GM19438 (cell line): ENCODE data around the gene C3orf85.
"Not testable (repeated sequence)": the region's sequence is repeated elsewhere in the genome, so short reads cannot be mapped to it uniquely, and the experiment has no call there.

Experiments
- ATAC-seq: cut with Tn5 transposase; IDR thresholded peaks from one replicate; pipeline ENCODE4 v1.9.1; 2021; ENCODE audit warnings: low read depth; ENCODE audit not compliant: unreplicated experiment

The C3orf85 gene

GRCh38 chr3:109136523-109136922 is at the start of gene C3orf85:
Gene C3orf85, plus strand, starts transcription at chr3:109136719. Its CDS starts 129 bp downstream, at chr3:109136848.
- ATAC-seq: no peak

- ATAC-seq: no peak
These were observed 47.3 kb upstream of the C3orf85 start for GRCh38 chr3:109089265-109089664.

GRCh38 chr3:109091846-109092245 is 44.7 kb upstream of the C3orf85 start:
- no peak for ATAC-seq

- no peak for ATAC-seq
These were observed 43.0 kb upstream of the C3orf85 start for GRCh38 chr3:109093561-109093960.

- ATAC-seq: no peak
These were observed 41.4 kb upstream of the C3orf85 start for GRCh38 chr3:109095166-109095565.

GRCh38 chr3:109098079-109098644 is 38.4 kb upstream of the C3orf85 start:
- peak; percentile 68 for ATAC-seq

GRCh38 chr3:109109574-109109973 is 26.9 kb upstream of the C3orf85 start:
- no peak for ATAC-seq

GRCh38 chr3:109112946-109113760 is 23.4 kb upstream of the C3orf85 start:
- no peak for ATAC-seq

- no peak for ATAC-seq
These were observed 21.8 kb upstream of the C3orf85 start for GRCh38 chr3:109114746-109115145.

GRCh38 chr3:109115451-109115850 is 21.1 kb upstream of the C3orf85 start:
- ATAC-seq: no peak

GRCh38 chr3:109116031-109116430 is 20.5 kb upstream of the C3orf85 start:
- no peak for ATAC-seq

GRCh38 chr3:109117939-109118338 is 18.6 kb upstream of the C3orf85 start, which contains the start of gene MORC1:
Gene MORC1, minus strand, starts transcription at chr3:109118134. Its CDS starts 75 bp downstream, at chr3:109118059.
- no peak for ATAC-seq

- no peak for ATAC-seq
These were observed 17.9 kb upstream of the C3orf85 start for GRCh38 chr3:109118584-109118983.

- ATAC-seq: no peak
These were observed 13.8 kb upstream of the C3orf85 start for GRCh38 chr3:109122690-109123089.

GRCh38 chr3:109125902-109126301 is 10.6 kb upstream of the C3orf85 start:
- no peak for ATAC-seq

- no peak for ATAC-seq
These were observed 9.0 kb upstream of the C3orf85 start for GRCh38 chr3:109127553-109127952.

- ATAC-seq: no peak
These were observed 5.2 kb upstream of the C3orf85 start for GRCh38 chr3:109131276-109131675.

- ATAC-seq: no peak
These were observed 3.6 kb upstream of the C3orf85 start for GRCh38 chr3:109132801-109133473.

- ATAC-seq: not testable (repeated sequence)
These were observed 3.1 kb upstream of the C3orf85 start for GRCh38 chr3:109133474-109133816.

- no peak for ATAC-seq
These were observed 1.2 kb downstream of the C3orf85 start for GRCh38 chr3:109137761-109138160.

- ATAC-seq: no peak
These were observed 3.8 kb downstream of the C3orf85 start for GRCh38 chr3:109140318-109140717.

GRCh38 chr3:109143646-109144045 is 7.1 kb downstream of the C3orf85 start:
- no peak for ATAC-seq
